Measurements from ENCODE around the gene OPN5.
A peak's percentile ranks its signal among the peaks of the same experiment; 100 is the strongest.

The OPN5 gene

GRCh38 chr6:47781732-47782131, at the start of gene OPN5:
Gene OPN5 (plus strand): TSS chr6:47782032. CDS start chr6:47782067, 35 bp downstream.
- in situ Hi-C loops (cut with MboI; ENCODE audit: low pct_unique_long_range_greater_than_20kb, low sequenced_read_pairs, unreplicated experiment) = loop anchor here (25.0 kb wide), 1 partner anchor 1631 kb away; no protein-coding TSS in a partner anchor

GRCh38 chr6:47733879-47734558, 47.8 kb upstream of the OPN5 start:
- peak; percentile 67 for TF ChIP-seq CTCF (IDR thresholded peaks at IDR 0.05; ENCODE audit: extremely low read depth, insufficient read depth, missing control alignments)
- in situ Hi-C loops (cut with MboI; ENCODE audit: low pct_unique_long_range_greater_than_20kb, low sequenced_read_pairs, unreplicated experiment) = loop anchor here (25.0 kb wide), 2 partner anchors 97 to 322 kb away; no protein-coding TSS in a partner anchor
- DNase-seq (ENCODE audit: low spot score) = peak; percentile 36

More at GRCh38 chr6:47781732-47782131, at the start of gene OPN5:
- no peak for TF ChIP-seq CTCF (IDR thresholded peaks at IDR 0.05; ENCODE audit: extremely low read depth, insufficient read depth, missing control alignments)
- no peak for DNase-seq (ENCODE audit: low spot score)

GRCh38 chr6:47734831-47735481, 46.9 kb upstream of the OPN5 start:
- no peak for TF ChIP-seq CTCF (IDR thresholded peaks at IDR 0.05; ENCODE audit: extremely low read depth, insufficient read depth, missing control alignments)
- DNase-seq (ENCODE audit: low spot score) = no peak
- in situ Hi-C loops (cut with MboI; ENCODE audit: low pct_unique_long_range_greater_than_20kb, low sequenced_read_pairs, unreplicated experiment) = loop anchor here (25.0 kb wide), 2 partner anchors 98 to 323 kb away; no protein-coding TSS in a partner anchor

GRCh38 chr6:47736083-47736700, 45.6 kb upstream of the OPN5 start:
- TF ChIP-seq CTCF (IDR thresholded peaks at IDR 0.05; ENCODE audit: extremely low read depth, insufficient read depth, missing control alignments) = no peak
- no peak for DNase-seq (ENCODE audit: low spot score)
- in situ Hi-C loops (cut with MboI; ENCODE audit: low pct_unique_long_range_greater_than_20kb, low sequenced_read_pairs, unreplicated experiment) = loop anchor here (25.0 kb wide), 2 partner anchors 99 to 324 kb away; no protein-coding TSS in a partner anchor

DNA sequence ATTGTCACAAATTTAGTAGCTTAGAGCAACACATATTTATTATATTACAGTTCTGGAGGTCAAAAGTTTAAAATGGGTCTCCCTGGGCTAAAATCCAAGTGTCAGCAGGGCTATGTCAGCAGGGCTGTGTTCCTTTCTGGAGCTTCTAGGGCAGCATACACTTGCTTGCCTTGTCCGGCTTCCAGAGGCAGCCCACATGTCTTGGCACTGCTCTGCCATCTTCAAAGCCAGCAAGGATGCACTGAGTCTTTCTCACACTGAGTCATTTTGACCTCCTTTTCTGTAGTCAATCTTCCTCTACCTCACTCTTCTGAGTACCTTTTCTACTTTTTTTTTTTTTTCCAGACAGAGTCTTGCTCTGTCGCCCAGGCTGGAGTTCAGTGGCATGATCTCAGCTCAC, 44.4 kb upstream of the OPN5 start:
- in situ Hi-C loops (cut with MboI; ENCODE audit: low pct_unique_long_range_greater_than_20kb, low sequenced_read_pairs, unreplicated experiment) = loop anchor here (25.0 kb wide), 2 partner anchors 100 to 325 kb away; no protein-coding TSS in a partner anchor
- TF ChIP-seq CTCF (IDR thresholded peaks at IDR 0.05; ENCODE audit: extremely low read depth, insufficient read depth, missing control alignments) = no peak
- no peak for DNase-seq (ENCODE audit: low spot score)

GRCh38 chr6:47740714-47741113, 41.1 kb upstream of the OPN5 start:
- in situ Hi-C loops (cut with MboI; ENCODE audit: low pct_unique_long_range_greater_than_20kb, low sequenced_read_pairs, unreplicated experiment) = loop anchor here (25.0 kb wide), 2 partner anchors 103 to 328 kb away; no protein-coding TSS in a partner anchor
- no peak for DNase-seq (ENCODE audit: low spot score)
- no peak for TF ChIP-seq CTCF (IDR thresholded peaks at IDR 0.05; ENCODE audit: extremely low read depth, insufficient read depth, missing control alignments)
